ENCODE results near the gene GRPEL1.

The GRPEL1 gene

DNA sequence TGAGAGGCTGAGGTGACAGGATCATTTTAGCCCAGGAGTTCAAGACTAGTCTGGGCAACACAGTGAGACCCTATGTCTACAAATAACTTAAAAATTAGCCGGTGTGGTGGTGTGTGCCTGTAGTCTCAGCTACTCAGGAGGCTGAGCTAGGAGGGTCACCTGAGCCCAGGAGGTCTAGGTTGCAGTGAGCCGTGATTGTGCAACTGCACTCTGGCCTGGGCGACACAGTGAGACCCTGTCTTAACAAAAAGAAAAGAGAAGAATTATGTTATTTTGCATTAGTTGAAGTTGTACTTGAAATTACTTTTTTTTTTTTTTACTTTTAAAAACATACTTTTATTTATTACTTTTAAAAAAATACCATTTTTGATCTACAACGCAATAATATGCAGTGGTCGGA is 46.5 kb downstream of the GRPEL1 start:
- no peak for DNase-seq

DNA sequence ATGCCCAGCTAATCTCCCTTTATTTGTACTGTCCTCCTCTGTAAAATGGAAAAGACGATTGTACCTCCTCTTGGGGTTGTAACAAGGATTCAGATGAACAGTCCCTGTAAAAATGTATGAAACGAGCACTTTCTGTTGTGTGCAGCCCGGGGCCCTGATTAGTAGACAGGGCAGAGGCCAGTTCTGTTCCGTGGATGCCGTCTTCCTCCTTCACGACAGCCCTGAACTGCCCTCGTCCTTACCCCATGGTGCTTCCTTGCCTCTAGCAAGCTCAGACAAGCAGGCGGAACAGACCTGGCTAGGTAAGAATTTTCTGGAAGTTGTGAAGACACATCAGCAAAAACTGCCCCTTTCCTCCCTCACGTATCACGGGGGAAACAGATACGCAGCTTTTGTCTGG is 47.0 kb downstream of the GRPEL1 start:
- no peak for DNase-seq

DNA sequence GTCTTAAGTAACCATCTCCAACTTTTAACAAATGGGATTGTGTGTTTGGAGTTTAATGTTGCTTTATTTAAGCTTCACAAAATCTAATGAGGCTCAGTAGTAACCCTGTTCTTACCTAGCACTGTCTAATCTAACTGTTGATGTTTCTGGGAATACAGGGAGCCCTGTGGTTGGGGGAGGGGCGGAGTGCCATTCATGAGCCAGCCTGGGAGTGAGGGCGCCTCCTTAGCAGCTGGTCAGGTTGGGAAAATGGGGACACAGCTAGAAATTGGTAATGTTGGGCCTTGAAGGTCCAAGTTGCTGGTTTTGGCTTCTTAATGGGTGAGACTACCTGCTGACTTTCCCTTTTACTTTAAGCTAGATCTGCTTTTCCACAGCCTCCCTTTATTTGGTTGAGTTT is 47.6 kb downstream of the GRPEL1 start:
- DNase-seq = no peak

DNA sequence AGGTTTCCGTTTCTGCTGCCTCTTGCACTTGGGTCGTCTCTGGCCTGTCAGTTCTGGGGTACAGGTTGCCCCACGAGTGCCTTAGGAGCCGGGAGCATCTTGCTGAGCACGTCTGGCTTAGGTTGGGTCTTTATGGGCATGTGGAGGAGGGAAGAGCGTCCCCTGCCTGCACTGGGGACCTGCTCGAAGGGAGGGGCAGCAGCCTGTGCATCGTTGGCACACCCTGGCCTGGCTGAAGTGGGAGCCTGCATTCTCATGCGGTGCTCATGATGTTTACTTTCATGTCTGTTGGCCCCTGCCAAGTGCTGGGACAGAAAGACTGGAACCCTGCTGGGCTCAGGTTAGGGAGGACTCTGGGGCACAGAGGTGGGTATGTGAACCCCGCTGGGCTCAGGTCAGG is 48.5 kb downstream of the GRPEL1 start:
- no peak for DNase-seq

DNA sequence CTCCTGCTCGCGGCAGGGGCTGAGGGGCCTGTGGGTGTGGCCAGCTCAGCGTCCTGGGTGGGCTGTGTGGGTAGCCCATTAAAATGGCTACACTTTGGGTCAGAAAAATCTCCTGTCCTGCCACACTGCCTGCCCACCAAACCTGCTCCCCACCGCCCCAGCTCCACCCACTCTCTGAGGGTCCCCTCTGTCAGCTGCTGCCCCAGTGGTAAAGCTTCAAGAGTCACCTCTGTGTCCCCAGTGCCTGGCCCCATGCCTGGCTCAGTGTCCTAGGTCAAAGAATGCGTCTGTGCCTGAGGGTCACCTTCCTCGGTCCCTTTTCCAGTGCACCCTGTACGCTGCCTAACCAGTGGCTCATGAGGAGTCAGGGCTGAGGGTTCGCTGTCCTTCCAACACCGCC is 49.6 kb downstream of the GRPEL1 start:
- DNase-seq = no peak

DNA sequence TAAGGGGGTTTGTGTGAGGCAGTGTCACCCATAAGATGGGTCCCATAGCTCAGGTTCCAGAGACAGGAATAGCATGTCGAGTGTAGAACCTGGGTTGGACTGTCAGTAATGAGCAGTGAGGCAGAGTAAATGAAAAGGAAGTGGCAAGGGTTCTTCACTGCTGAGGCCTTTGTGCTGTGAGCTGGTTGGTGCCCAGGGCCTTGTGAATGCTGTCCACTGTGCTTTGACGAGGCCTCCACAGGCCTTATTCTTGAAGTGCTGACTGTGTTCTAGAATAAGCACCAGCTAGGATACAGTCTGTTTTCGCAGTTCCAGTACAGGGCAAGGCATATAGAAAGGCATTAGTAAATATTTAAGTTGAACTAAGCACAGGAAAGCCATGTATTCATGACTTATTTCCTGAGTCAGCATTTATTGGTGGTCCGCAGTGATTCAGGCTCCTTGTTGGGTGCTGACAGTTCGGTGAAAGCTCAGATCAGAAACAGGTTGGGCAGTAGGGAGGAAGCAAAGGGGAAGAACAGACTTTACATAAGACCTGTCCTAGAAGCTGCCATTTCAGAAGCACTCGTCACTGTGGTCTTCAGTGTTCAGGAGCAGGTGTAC is 50.3 kb downstream of the GRPEL1 start:
- DNase-seq = no peak

DNA sequence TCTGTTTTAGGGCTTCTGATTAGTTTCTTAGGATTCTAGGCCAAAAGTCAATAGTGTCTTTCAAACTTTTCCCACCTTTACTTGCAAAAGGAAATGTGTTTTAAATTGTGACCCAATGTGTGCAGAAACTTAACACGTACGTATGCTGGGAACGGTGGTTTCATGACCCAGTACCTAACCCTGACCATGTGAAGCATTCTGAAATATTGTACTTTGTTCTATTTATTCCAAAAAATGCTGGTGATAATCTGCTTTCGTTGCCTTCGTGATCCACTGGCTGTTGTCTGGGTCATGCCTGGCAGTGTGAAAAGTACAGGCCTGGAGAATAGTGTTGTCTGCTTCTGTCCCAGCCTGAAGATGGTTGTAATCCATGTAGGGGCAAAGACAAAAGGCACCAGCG is 51.4 kb downstream of the GRPEL1 start:
- no peak for DNase-seq

DNA sequence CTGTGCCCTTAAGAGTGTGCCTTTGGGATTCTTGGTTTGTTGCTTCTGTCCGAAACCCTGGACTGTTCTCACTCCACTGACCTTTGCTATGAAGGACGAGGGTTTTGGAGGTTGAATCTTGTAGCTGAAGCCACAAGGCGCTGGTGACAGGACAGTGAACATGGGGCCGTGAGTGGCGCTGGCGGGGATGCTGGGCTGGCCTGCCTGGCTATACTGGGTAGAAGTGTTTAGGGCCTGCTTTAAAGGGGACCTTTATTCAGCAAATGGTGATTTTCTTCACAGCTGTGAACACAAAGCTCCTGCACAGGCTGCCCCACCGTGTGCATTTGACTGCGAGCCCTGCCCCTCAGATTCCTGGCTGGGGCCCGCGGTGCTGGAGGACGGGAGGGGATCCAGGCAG is 51.8 kb downstream of the GRPEL1 start:
- no peak for DNase-seq

DNA sequence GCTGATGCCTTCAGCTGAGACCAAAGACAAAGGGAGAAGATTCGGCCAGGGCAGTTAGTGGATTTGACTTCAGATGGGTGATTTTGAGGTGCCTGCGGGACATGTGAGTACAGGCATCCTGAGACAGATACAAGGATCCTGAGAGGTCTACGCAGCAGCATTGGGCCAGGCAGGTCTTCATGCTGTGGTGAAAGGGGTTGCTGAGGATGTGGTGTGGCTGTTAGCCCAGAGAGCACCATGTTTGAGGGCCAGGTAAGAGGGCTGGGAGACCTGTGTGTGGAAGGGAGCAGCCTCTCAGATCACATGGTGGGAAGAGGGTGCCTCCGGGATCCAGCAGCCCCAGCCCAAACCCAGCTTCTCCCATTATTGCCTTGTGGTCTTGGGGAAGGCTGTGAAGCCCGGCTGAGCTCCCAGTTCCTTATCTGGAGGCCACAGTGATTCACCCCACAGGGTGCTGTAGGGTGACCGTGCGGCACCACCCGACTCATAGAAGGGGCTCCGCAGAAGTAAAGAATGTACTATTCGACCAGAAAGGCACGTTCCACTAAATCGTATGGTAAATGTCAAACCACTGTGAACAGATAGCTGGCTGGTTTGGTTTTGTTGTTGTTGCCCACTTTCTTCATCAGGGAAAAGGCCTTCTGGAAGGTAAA is 52.4 kb downstream of the GRPEL1 start:
- no peak for DNase-seq

DNA sequence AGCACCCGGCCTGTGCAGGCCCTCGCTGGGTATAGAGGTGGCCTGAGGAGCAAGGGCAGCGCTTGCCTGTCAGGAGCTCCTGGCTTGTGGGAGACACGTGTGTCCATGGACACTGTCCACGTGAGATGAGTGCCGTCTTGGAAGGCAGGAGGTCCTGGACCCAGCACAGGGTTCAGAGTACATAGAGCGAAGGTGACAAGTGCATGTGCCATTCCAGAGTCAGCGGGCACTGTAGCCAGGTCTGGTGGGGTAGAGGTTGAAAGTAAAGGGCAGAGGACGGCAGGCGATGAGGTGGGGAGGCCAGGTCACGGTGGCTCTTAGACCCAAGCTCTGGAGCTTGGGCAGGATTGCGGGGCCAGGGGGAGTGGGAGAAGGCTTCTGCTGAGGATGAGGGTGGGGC is 53.0 kb downstream of the GRPEL1 start:
- DNase-seq = no peak

DNA sequence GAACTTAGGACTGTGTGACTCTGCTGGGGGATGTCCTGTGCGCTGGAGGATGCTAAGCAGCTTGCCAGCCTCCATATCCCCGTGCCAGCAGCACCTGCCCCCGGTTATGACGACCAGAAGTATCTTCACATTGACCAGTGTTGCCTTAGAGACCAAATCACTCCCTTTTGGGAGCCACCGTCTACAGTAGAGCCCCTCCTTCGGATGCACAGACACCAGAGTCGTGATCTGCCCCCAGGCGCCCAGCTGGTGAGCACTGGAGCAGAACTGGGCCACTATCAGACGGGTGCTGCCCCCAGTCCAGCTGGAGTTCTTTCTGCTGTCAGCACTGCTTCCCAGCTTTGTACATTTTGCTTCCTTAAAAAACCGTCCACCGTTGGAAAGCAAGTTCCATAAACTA is 54.7 kb downstream of the GRPEL1 start:
- no peak for DNase-seq

DNA sequence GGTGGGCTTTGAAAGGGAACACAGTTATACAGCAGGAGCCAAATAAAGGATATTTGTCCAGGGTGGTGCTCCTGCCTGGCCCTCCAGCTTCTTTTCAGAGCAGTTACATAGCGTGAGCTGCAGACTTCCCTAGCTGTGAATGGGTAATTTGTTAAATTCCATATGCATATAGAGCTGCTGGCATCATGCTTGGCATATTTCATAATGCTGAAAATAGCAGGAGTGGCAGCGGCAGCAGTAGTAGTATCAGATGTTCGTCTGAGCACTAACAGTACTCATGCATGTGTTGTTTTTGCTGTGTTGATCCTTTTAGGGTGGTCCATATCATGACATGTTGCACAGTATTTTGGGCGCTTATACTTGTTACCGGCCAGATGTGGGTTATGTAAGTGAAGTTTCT is 58.3 kb downstream of the GRPEL1 start:
- DNase-seq = no peak
